KMS-11 (cell line): ENCODE results near the gene CCSAP.

ENCODE experiments used
- H2AFZ ChIP-seq: fragments of 200-600 bp; sonication (generic); 2 replicates; pipeline ENCODE4 v1.6.1; 2016; ENCODE audit warnings: antibody characterized with exemption, mixed run types, low read depth
- H3K27ac ChIP-seq: fragments of 200-600 bp; sonication (generic); 2 replicates; pipeline ENCODE4 v1.6.1; 2016; ENCODE audit warnings: mild to moderate bottlenecking, mixed run types
- H3K27me3 ChIP-seq: fragments of 200-600 bp; sonication (generic); 2 replicates; pipeline ENCODE4 v1.6.1; 2017; ENCODE audit warnings: mild to moderate bottlenecking, low read depth, mixed run types, moderate library complexity; ENCODE audit not compliant: insufficient read depth
- H3K36me3 ChIP-seq: fragments of 200-600 bp; sonication (generic); 2 replicates; pipeline ENCODE4 v1.6.1; 2017; ENCODE audit warnings: mild to moderate bottlenecking, mixed run types; ENCODE audit not compliant: insufficient read depth
- H3K4me1 ChIP-seq: fragments of 200-600 bp; sonication (generic); 2 replicates; pipeline ENCODE4 v1.6.1; 2016; ENCODE audit warnings: mild to moderate bottlenecking, low read depth, mixed run types; ENCODE audit not compliant: poor library complexity, severe bottlenecking
- H3K4me2 ChIP-seq: fragments of 200-600 bp; sonication (generic); 2 replicates; pipeline ENCODE4 v1.7.0; 2016; ENCODE audit warnings: mild to moderate bottlenecking, mixed run types
- H3K4me3 ChIP-seq: fragments of 200-600 bp; sonication (generic); IDR thresholded peaks from 2 replicates; pipeline ENCODE4 v1.6.1; 2017; ENCODE audit warnings: low read depth, low read length, mixed read lengths; ENCODE audit not compliant: insufficient read depth
- H3K79me2 ChIP-seq: fragments of 200-600 bp; sonication (generic); 2 replicates; pipeline ENCODE4 v1.6.1; 2016; ENCODE audit warnings: low read depth, mixed run types; ENCODE audit not compliant: insufficient read depth
- H3K9ac ChIP-seq: fragments of 200-600 bp; sonication (generic); 2 replicates; pipeline ENCODE4 v1.6.1; 2016; ENCODE audit warnings: mild to moderate bottlenecking, mixed run types
- H4K20me1 ChIP-seq: fragments of 200-600 bp; sonication (generic); 2 replicates; pipeline ENCODE4 v1.6.1; 2016; ENCODE audit warnings: mild to moderate bottlenecking, mixed run types; ENCODE audit not compliant: insufficient read depth
- TF ChIP-seq, protein P1 (sequence below): fragments of 200-600 bp; sonication (generic); conservative IDR thresholded peaks from 2 replicates; pipeline ENCODE4 v1.6.1; 2017; ENCODE audit warnings: low read depth, mild to moderate bottlenecking, antibody characterized with exemption, low read length, moderate library complexity, mixed read lengths

CCSAP gene

DNA sequence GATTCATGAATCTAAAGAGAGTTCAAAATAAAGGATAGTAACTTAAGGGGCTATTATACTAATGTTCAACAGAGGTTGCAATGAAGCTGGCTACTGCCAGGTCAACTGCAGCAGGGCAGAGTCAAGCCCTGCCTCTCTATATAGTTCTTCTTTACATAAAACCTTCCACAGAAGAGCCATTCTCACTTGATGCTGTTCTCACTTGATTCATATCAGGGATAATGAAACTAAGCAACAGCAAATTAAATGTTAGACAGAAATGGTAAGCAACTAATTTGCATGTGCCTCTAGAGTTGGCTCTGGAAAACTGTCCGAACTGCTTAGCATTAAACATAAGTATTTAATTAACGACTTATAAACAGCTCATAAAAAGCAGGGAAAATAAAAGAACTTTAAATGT, 17.4 kb downstream of the CCSAP start:
- Histone ChIP-seq H3K4me1 (peaks cover 18% of the 10 kb centered on the region), H2AFZ (peak overlapping the region; percentile 14; the same call in 1 of the 2 replicates), H3K27ac (peak overlapping the region; percentile 27; the same call in 1 of the 2 replicates), H3K79me2 (no peaks in the 10 kb centered on the region), H3K27me3 (no peaks in the 10 kb centered on the region), H3K4me3 (no peak overlapping the region), H3K9ac (no peak overlapping the region; the same call in 1 of the 2 replicates), H3K36me3 (no peaks in the 10 kb centered on the region), H4K20me1 (no peaks in the 10 kb centered on the region), H3K4me2 (peak overlapping the region; percentile 91)
- TF ChIP-seq, protein P1, sequence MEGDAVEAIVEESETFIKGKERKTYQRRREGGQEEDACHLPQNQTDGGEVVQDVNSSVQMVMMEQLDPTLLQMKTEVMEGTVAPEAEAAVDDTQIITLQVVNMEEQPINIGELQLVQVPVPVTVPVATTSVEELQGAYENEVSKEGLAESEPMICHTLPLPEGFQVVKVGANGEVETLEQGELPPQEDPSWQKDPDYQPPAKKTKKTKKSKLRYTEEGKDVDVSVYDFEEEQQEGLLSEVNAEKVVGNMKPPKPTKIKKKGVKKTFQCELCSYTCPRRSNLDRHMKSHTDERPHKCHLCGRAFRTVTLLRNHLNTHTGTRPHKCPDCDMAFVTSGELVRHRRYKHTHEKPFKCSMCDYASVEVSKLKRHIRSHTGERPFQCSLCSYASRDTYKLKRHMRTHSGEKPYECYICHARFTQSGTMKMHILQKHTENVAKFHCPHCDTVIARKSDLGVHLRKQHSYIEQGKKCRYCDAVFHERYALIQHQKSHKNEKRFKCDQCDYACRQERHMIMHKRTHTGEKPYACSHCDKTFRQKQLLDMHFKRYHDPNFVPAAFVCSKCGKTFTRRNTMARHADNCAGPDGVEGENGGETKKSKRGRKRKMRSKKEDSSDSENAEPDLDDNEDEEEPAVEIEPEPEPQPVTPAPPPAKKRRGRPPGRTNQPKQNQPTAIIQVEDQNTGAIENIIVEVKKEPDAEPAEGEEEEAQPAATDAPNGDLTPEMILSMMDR = no peak

DNA sequence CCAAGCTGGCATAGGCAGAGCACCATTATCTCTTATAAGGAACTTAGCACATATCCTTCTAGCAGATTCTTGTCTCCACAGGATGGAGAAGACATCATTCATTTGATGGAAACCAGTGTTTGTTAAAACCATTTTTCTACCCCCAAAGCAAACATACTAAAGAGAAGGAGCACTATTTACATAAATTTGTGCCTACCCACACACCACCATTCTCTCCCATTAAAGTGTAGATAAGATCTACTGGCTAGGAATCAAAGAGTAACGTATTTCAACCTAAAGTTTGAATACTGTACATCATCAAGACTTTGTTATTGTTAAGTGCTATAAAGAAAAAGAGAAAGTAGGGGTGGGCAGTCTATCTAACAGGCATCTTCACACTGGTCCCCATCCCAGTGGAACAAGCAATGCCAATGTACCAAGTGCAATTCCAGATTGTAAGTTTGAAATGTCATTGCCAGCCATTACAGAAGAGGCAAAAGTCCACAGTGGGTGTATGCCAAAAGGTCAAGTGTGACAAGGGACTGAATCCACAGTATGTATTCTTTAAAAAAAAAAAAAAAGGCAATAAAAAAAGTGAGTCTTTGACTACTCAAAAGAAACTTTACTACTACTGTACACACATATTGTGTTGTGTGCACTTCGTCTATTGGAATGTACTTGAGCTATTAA, 18.8 kb downstream of the CCSAP start:
- TF ChIP-seq, protein P1 = no peak
- no peaks in the 10 kb centered on the region for H3K79me2 ChIP-seq
- no peaks in the 10 kb centered on the region for H4K20me1 ChIP-seq
- no peak overlapping the region for H3K4me2 ChIP-seq
- H3K4me1 ChIP-seq = peaks cover 18% of the 10 kb centered on the region
- H3K27me3 ChIP-seq = no peaks in the 10 kb centered on the region
- no peak overlapping the region for H2AFZ ChIP-seq
- H3K4me3 ChIP-seq = no peak overlapping the region
- H3K9ac ChIP-seq = no peak overlapping the region
- H3K36me3 ChIP-seq = no peaks in the 10 kb centered on the region
- H3K27ac ChIP-seq = no peak overlapping the region

DNA sequence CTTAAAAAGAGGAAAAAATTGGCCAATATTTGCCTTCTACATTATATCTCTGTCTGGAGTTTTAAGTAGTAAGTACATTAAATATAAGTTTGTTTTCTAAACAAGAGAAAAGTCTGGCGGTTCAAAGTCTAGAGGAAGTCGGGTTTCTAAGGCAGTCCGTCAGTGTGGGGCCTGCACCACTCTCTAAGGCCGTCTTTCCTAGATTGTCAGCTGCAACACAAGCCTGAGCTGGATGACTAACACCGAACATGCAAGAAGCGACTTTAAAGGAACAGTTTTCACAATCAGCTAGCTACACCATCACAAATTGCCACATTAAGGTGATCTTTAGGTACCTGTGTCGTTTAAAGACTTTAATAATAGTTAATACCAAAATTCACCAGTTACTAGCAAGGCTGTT, 19.6 kb downstream of the CCSAP start:
- H3K79me2 ChIP-seq = no peaks in the 10 kb centered on the region

DNA sequence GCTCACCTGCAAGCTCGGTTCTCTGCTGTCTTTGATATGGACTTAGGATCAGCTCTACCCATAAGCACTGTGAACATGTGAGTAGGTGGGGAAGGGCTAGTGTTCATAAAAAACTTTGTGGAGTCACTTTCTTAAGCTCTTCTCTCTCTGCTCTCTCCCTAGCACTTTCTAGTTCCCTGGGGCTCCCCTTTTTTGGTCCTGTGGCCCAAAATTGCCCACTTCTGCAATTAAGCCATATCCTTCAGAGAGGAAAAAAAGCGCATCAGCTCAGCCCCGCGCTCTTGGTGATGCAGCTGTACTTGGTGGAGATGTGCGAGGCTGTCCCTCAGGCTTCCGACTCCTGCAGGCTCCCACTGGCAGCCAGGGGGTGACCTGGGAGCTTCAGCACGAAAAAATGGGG, 23.4 kb downstream of the CCSAP start:
- TF ChIP-seq, protein P1 = no peak
- H3K4me2 ChIP-seq = no peak overlapping the region
- no peaks in the 10 kb centered on the region for H4K20me1 ChIP-seq
- H3K27ac ChIP-seq = no peak overlapping the region
- no peaks in the 10 kb centered on the region for H3K4me1 ChIP-seq
- H3K36me3 ChIP-seq = no peaks in the 10 kb centered on the region
- H3K79me2 ChIP-seq = no peaks in the 10 kb centered on the region
- H3K4me3 ChIP-seq = no peak overlapping the region
- H3K9ac ChIP-seq = no peak overlapping the region
- H3K27me3 ChIP-seq = no peaks in the 10 kb centered on the region
- no peak overlapping the region for H2AFZ ChIP-seq

More for the DNA sequence above, 19.6 kb downstream of the CCSAP start:
- no peak overlapping the region for H3K27ac ChIP-seq
- H3K4me3 ChIP-seq = no peak overlapping the region
- no peak overlapping the region for H3K4me2 ChIP-seq
- H4K20me1 ChIP-seq = no peaks in the 10 kb centered on the region
- peaks cover 18% of the 10 kb centered on the region for H3K4me1 ChIP-seq
- TF ChIP-seq, protein P1 = no peak
- no peaks in the 10 kb centered on the region for H3K36me3 ChIP-seq
- H2AFZ ChIP-seq = no peak overlapping the region
- H3K9ac ChIP-seq = no peak overlapping the region
- H3K27me3 ChIP-seq = no peaks in the 10 kb centered on the region
